Activated T-helper 2 cell treated with anti-CD3 and anti-CD28 coated beads, Interferon-gamma antibody, Interleukin-2, Interleukin-4, amounts not matched to agents 10 μg/mL and 5 μg/mL and 100 μg/mL, durations not matched to agents 14 hours and 24 hours and 36 hours (primary cell): ENCODE measurements around the gene SORBS1. TPM values are rescaled to one million over a fixed set of nuclear protein-coding genes. Genes with fewer than 3 reads are reported as not detected.

Experiments
- DNase-seq: peaks from one replicate; pipeline ENCODE4 v3.0.0; 2021; ENCODE audit warnings: low spot score
- H3K27ac Mint-ChIP-seq: one replicate; pipeline ENCODE4 v1.8.0; 2021; ENCODE audit warnings: mixed read lengths
- H3K27me3 Mint-ChIP-seq: one replicate; pipeline ENCODE4 v1.8.0; 2021; ENCODE audit warnings: low read depth, mixed read lengths
- H3K36me3 Mint-ChIP-seq: one replicate; pipeline ENCODE4 v1.8.0; 2021; ENCODE audit warnings: low read depth, mixed read lengths
- H3K4me1 Mint-ChIP-seq: one replicate; pipeline ENCODE4 v1.8.0; 2021; ENCODE audit warnings: low read depth, mixed read lengths
- H3K4me3 Mint-ChIP-seq: one replicate; pipeline ENCODE4 v1.8.0; 2021; ENCODE audit warnings: low read depth, mild to moderate bottlenecking, moderate library complexity, mixed read lengths
- H3K9me3 Mint-ChIP-seq: one replicate; pipeline ENCODE4 v1.8.0; 2021; ENCODE audit warnings: mixed read lengths
- intact Hi-C: fragments of 100-400 bp; cut with micrococcal nuclease; formaldehyde crosslinking; loops from one replicate; pipeline ENCODE4 v1.15.1; 2023
- total RNA-seq: library from RNA; stranded (reverse); gene quantifications from 2 replicates; pipeline ENCODE4 v1.2.3, GENCODE V29; 2022

SORBS1 gene
- total RNA-seq, 1 donor from 2014 or later = 0.43 TPM

DNA sequence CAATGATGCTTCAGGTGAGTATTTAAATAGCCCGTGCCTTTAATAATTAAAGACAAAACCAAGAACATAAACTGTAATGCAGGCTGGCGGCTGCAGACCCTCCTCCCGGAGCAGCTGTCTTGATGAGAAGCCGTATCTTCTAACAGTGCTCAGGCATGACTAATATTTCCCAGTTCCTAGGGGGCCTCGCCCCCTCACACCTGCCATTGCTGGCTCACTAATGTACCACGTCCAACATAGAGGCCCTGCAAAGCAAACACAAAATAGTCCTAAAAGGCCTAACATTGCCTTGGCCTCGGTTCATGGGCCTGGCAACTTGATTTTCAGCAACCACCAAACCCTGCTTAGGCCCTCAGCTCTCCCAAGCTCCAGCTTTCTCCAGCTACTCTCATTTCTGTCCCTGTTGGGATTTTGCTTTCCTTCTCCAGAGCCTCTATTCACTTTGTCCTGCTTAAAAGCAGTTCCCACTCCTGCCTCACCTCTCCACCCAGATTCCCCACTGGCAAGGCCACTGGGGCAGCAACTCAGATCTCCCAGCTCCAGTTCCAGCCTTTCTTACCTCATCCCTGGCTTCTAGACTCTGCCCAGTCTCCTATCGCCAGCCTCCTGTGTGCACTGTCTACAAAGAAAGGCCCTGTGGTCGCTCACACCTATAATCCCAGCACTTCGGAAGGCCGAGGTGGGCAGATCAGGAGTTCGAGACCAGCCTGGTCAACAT lies 16.2 kb downstream of the SORBS1 start:
- H3K27me3 Mint-ChIP-seq = peaks cover 3% of the 10 kb centered on the region
- H3K36me3 Mint-ChIP-seq = no peaks in the 10 kb centered on the region
- intact Hi-C loops = no loop called here
- no peak overlapping the region for H3K27ac Mint-ChIP-seq
- H3K4me3 Mint-ChIP-seq = no peak overlapping the region
- no peak for DNase-seq
- H3K4me1 Mint-ChIP-seq = no peaks in the 10 kb centered on the region
- no peaks in the 10 kb centered on the region for H3K9me3 Mint-ChIP-seq

DNA sequence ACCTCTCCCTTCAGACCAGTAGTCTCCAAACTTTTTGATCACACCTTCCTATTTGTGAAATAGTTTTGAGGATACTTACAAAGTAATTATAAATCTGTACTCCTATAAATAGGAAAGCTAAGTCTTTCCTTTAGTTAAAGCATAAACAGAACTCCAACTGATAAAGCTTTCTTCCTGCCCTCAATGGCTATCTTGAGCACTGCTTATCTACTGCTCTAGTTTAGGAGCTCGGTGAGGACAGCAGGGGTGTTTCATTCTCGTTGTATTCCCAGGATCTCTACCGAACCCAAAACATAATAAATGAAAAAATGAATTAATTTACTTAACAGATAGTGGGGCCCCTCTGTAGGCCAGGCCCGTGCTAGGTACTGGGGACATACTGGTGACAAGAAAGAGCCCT lies 17.7 kb downstream of the SORBS1 start:
- Mint-ChIP-seq H3K27me3 (no peaks in the 10 kb centered on the region), H3K27ac (no peak overlapping the region), H3K36me3 (no peaks in the 10 kb centered on the region), H3K4me3 (no peak overlapping the region), H3K4me1 (no peaks in the 10 kb centered on the region), H3K9me3 (no peaks in the 10 kb centered on the region)
- intact Hi-C loops = no loop called here
- DNase-seq = no peak

DNA sequence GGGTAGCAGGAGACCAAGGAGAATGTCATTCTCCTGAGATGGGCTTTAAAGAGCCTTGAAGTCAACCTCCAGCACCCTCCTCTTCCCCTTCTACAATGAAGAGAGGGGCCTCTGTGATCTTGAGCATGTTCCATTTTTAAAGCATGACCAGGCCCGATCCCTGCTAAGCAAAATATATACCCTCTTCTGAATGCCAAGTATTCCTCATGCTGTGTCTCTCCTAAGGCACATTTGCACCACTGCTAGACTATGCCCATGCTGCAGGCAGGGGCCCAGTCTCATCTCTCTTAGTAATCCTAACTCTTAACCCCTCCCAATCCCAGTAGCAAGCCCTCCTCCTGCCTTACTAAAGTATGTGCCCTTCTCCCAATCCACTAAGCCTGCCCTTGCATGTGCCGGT lies 18.4 kb downstream of the SORBS1 start:
- intact Hi-C loops = no loop called here
- Mint-ChIP-seq H3K27ac (no peak overlapping the region), H3K27me3 (no peaks in the 10 kb centered on the region), H3K4me1 (no peaks in the 10 kb centered on the region), H3K4me3 (no peak overlapping the region), H3K36me3 (no peaks in the 10 kb centered on the region), H3K9me3 (no peaks in the 10 kb centered on the region)
- no peak for DNase-seq

DNA sequence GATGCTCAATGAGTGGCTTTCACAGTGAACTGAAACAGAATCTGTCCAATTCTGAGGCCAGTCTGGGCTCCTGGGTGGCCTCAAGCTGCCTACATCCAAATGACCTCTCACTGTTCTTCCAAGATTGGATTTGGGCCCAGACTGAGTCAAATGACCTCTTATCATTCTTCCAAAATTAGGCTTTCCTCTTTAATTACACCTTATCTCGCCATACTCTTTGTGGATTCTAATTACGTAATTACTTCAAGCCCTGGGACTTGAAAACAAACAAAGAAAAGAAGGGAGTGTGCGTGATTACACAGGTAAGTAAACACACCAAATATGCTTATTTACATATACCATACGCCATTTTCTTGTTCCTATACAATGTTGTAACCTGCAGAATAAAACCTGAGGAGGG lies 18.8 kb downstream of the SORBS1 start:
- no peak overlapping the region for H3K4me3 Mint-ChIP-seq
- H3K27ac Mint-ChIP-seq = no peak overlapping the region
- no peaks in the 10 kb centered on the region for H3K9me3 Mint-ChIP-seq
- no peak for DNase-seq
- no peaks in the 10 kb centered on the region for H3K4me1 Mint-ChIP-seq
- no peaks in the 10 kb centered on the region for H3K27me3 Mint-ChIP-seq
- no peaks in the 10 kb centered on the region for H3K36me3 Mint-ChIP-seq
- intact Hi-C loops = no loop called here

DNA sequence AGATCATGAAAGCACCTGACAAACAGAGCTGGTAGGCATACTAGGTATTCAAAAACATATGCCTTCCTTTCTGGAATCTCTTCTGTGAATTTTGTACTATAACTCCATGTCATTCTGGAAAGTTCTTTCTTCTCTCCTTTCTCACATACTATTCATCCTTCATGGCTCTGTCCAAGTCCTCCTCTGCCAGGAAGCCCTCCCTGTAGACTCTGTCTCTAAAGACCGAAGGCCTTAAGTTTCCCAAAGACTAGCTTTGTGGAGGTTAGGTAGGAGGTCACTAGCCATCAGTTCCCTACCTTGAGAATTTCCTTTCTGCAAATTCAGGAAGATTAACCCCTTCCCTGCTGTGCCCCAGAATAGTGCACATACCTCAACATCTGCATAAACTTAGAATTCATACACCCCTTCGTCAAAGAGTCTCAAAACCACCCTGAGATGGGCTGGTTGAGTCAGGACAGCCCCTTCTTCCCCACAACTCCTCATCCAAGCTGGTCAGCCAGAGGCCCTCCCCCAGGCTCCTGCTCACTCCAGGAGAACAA lies 20.6 kb downstream of the SORBS1 start:
- no peaks in the 10 kb centered on the region for H3K36me3 Mint-ChIP-seq
- H3K27me3 Mint-ChIP-seq = no peaks in the 10 kb centered on the region
- H3K4me1 Mint-ChIP-seq = no peaks in the 10 kb centered on the region
- intact Hi-C loops = no loop called here
- no peaks in the 10 kb centered on the region for H3K9me3 Mint-ChIP-seq
- H3K27ac Mint-ChIP-seq = no peak overlapping the region
- DNase-seq = no peak
- no peak overlapping the region for H3K4me3 Mint-ChIP-seq

DNA sequence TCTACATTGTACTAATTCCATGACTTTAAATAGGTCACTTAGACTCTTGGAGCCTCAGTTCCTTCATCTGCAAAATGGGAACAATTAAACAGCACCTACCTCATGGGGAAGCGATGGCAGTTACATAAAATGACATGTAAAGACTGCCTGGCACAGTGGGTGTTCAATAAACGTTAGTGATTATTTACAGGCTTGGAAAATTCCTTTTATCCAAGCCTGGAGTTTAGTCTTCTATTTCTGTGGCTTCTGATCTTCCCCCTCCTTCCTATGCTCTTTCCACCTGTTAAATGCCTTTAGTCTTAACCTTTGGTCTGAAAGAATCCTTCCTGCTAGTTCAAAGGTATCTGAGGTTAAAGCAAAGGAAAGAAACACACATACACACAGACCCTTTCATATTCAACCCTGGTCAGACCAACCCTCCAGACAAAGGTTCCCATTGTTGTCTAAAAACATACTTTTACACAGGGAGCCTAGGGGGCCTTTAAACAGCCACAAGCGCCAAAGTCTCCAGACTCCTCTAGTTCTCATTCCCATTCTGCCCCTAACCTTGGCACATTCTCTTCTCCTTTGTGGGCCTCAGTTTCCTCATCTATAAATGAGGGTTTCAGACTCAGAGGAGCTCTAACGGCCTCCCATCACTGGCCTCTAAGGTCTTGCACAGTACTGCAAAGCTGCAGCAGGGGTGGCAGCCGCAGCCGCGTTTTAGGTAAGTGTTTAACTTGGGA lies 21.4 kb downstream of the SORBS1 start:
- Mint-ChIP-seq H3K4me1 (no peaks in the 10 kb centered on the region), H3K27me3 (no peaks in the 10 kb centered on the region), H3K4me3 (no peak overlapping the region), H3K36me3 (no peaks in the 10 kb centered on the region), H3K9me3 (no peaks in the 10 kb centered on the region), H3K27ac (no peak overlapping the region)
- DNase-seq = no peak
- intact Hi-C loops = no loop called here

DNA sequence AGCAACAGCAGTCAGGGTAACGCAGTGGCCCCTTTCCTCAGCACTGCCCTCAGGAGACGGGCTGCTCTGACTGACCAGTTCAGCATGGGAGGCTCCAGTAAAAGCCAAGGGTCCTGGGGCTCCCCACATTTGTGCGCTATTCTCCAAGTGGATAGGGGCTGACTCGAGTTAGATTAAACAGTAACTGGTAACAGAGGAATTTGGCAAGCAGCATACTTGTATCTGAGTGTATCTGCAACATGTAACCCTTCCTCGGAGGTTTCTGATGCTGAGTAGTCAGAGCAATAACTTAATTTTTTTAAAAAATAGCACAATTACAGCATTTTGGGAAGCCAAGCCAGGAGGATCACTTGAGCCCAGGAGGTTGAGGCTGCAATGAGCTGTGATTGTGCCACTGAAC lies 22.8 kb downstream of the SORBS1 start:
- Mint-ChIP-seq H3K4me1 (no peaks in the 10 kb centered on the region), H3K27ac (no peak overlapping the region), H3K4me3 (no peak overlapping the region), H3K9me3 (no peaks in the 10 kb centered on the region), H3K27me3 (no peaks in the 10 kb centered on the region), H3K36me3 (no peaks in the 10 kb centered on the region)
- no peak for DNase-seq
- intact Hi-C loops = no loop called here

DNA sequence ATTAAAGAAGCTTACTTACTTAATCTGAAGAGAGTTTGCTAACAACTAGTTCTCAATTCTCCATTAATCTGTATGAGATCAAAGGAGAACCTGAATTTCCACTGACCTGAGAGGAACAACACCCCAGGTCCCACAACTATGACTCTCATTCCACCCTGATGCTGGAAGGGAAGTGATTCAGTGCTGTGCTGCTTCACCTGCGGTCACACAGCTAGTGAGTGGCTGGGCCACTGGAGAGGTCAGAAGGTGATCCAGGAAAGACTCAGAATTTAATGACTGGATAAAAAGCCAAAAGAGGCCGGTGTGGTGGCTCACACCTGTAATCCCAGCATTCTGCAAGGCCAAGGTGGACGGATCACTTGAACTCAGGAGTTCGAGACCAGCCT lies 23.6 kb downstream of the SORBS1 start:
- no peaks in the 10 kb centered on the region for H3K4me1 Mint-ChIP-seq
- no peaks in the 10 kb centered on the region for H3K9me3 Mint-ChIP-seq
- no peaks in the 10 kb centered on the region for H3K27me3 Mint-ChIP-seq
- intact Hi-C loops = no loop called here
- no peak for DNase-seq
- no peaks in the 10 kb centered on the region for H3K36me3 Mint-ChIP-seq
- no peak overlapping the region for H3K4me3 Mint-ChIP-seq
- H3K27ac Mint-ChIP-seq = no peak overlapping the region

DNA sequence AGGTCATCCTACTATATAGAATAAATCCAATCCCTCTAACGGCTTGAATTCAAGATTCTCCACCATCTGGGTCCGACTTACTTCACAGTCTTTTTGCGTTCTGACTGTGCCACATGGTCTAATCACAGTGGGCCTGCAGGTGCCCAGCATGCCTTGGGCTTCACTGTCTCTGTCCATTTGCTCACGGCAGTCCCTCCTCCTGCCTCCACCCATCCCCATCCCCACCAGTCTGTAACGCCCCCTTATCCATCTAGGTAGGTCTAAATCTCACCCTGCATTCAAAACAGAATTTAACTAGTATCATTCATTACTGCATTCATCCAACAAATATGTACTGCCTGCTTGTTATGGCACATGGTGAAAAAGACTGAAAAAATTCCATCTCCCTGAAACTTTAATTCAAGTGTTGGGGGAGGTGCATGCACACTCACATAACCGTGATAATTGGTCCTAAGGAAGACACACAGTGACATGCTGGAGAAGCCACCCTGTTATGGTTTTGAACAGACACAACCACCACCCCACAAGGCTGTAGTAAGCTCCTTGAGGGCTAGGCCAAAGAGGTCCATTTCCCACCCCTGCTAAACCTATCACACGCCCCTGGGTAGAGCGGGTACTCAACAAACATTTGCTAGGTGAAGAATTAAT lies 24.2 kb downstream of the SORBS1 start:
- Mint-ChIP-seq H3K4me3 (no peak overlapping the region), H3K4me1 (no peaks in the 10 kb centered on the region), H3K9me3 (no peaks in the 10 kb centered on the region), H3K36me3 (no peaks in the 10 kb centered on the region), H3K27me3 (no peaks in the 10 kb centered on the region), H3K27ac (no peak overlapping the region)
- no peak for DNase-seq
- intact Hi-C loops = no loop called here

DNA sequence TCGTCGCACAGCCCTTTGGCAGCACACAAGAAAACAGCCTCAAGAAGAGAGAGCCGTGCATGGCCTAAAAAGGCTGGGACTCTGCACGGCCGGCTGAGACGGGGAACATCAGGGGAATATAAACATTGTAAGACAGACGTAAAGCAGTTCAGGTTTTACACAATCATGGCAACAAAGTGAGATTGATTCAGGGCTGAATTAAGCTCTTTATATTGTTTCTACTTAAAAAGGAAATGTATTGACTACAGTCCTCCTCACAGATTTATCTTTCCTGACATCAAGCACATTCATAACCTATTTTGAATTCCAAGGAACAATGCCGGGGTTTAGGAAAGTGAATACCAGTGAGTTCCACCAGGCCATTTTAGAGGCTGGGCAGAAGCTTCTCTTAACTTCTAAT lies 25.2 kb downstream of the SORBS1 start:
- no peaks in the 10 kb centered on the region for H3K9me3 Mint-ChIP-seq
- no peak overlapping the region for H3K27ac Mint-ChIP-seq
- no peak for DNase-seq
- H3K4me3 Mint-ChIP-seq = no peak overlapping the region
- H3K4me1 Mint-ChIP-seq = no peaks in the 10 kb centered on the region
- H3K36me3 Mint-ChIP-seq = no peaks in the 10 kb centered on the region
- intact Hi-C loops = no loop called here
- H3K27me3 Mint-ChIP-seq = no peaks in the 10 kb centered on the region

DNA sequence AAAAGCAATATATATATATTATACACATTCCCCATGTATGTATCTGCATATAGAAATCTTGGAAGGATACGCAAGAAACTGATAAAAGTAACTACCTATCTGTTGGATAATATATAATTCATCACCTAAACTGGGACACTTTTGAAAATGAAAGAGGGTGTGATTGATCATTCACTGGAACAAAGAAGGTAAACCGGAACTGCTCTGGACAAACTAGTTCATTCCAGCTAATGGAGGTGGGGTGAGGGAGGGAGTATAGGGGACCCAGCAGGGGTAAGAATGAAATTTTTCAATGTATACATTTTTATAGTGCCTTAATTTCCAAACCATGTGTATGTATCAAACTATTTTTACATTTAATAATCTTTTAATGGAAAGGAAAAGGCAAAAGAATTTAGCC lies 25.6 kb downstream of the SORBS1 start:
- intact Hi-C loops = no loop called here

DNA sequence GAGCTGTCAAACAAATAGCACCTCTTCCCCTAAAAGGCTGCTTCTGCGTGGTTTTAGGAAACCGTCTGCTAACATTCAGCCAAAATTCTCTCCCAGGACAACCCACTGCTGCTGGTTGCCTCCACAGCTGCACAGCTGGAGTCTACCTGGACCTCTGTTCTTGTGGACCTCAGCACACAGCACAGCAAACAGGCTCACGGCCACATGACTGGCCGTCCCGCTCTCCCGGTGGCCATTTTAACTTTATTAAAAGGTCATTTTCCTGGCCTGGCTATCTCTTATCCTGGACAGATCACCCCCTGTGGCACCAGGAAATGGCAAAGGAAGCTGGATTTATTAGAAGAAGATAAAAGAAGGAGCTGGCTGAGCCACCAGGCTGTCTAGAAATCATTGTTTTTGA lies 27.6 kb downstream of the SORBS1 start:
- Mint-ChIP-seq H3K27ac (no peak overlapping the region), H3K9me3 (no peaks in the 10 kb centered on the region), H3K27me3 (no peaks in the 10 kb centered on the region), H3K36me3 (no peaks in the 10 kb centered on the region), H3K4me3 (no peak overlapping the region), H3K4me1 (peaks cover 5% of the 10 kb centered on the region)
- no peak for DNase-seq
- intact Hi-C loops = no loop called here

More for the DNA sequence above, 25.6 kb downstream of the SORBS1 start:
- no peak for DNase-seq
- H3K9me3 Mint-ChIP-seq = no peaks in the 10 kb centered on the region
- no peaks in the 10 kb centered on the region for H3K4me1 Mint-ChIP-seq
- H3K4me3 Mint-ChIP-seq = no peak overlapping the region
- no peaks in the 10 kb centered on the region for H3K36me3 Mint-ChIP-seq
- H3K27me3 Mint-ChIP-seq = no peaks in the 10 kb centered on the region
- H3K27ac Mint-ChIP-seq = no peak overlapping the region

DNA sequence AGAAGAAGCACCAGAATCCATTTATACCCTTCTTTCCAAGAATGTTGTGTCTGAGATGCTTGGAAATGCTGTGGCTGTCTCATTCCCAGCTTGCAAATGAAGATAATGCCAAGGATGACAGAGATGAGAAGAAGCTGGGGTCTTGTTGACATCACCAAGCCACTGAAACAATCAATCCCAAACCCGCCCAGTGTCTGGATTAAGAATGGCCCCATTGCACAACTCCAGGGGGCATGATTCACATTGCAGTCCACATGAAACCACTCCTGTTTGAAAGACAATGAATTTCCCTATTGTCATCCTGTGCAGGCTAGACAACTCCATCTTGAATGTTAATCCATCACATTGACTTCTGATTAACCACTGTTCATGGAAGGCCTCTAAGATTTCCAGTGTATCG lies 28.6 kb downstream of the SORBS1 start:
- Mint-ChIP-seq H3K27ac (no peak overlapping the region), H3K36me3 (no peaks in the 10 kb centered on the region), H3K4me3 (no peak overlapping the region), H3K27me3 (no peaks in the 10 kb centered on the region), H3K4me1 (peaks cover 5% of the 10 kb centered on the region), H3K9me3 (no peaks in the 10 kb centered on the region)
- DNase-seq = no peak
- intact Hi-C loops = no loop called here
